Pancreas (tissue), 10 donors: ENCODE measurements around the gene SIX4. TPM values are rescaled to one million over a fixed set of nuclear protein-coding genes. Genes with fewer than 3 reads are reported as not detected.

Experiments used
- ATAC-seq, 4 donors: fragments of 200-7000 bp; cut with Tn5 transposase; one replicate each; pipeline versions ENCODE4 v1.8.0 to v1.9.1; 2020; ENCODE audit warnings: mild to moderate bottlenecking in 4 of 4, moderate library complexity in 4 of 4
- DNase-seq, 6 donors: peaks; one replicate each; pipeline ENCODE4 v3.0.0-alpha.2; 2020
- FAIRE-seq: peaks from 2 replicates; lab custom pipeline; 2012; peaks lifted over from hg19 to GRCh38; lab: Jason Lieb, UNC
- H3K27ac ChIP-seq, 4 donors: fragments of 200-600 bp; sonication (generic); 1 replicate in 3 of 4; 2 replicates in 1 of 4; pipeline versions ENCODE4 v1.5.0 to v1.8.0; 2020
- H3K27me3 ChIP-seq, 4 donors: fragments of 200-600 bp; one replicate each; pipeline ENCODE4 v1.8.0; 2021
- H3K36me3 ChIP-seq, 3 donors: fragments of 200-600 bp; sonication (generic) in 1 of 3; one replicate each; pipeline versions ENCODE4 v1.5.0 to v1.8.0; 2020 to 2021
- H3K4me1 ChIP-seq, 3 donors: fragments of 200-600 bp; one replicate each; pipeline ENCODE4 v1.8.0; 2021
- H3K4me3 ChIP-seq, 4 donors: fragments of 200-600 bp; sonication (generic) in 2 of 4; one replicate each; pipeline versions ENCODE4 v1.5.0 to v1.8.0; 2020 to 2021
- H3K9me3 ChIP-seq, 4 donors: fragments of 200-600 bp; one replicate each; pipeline ENCODE4 v1.8.0; 2021
- WGBS, 2 donors: extraction: QIAGEN DNeasy Blood & Tissue Kit; methylation state at CpG; one replicate each; pipeline ENCODE4 v1.1.7; 2013; 5-methylcytosine and 5-hydroxymethylcytosine counted together
- intact Hi-C, 3 donors: fragments of 100-400 bp; cut with DNase I; formaldehyde crosslinking; loops; one replicate each; pipeline versions ENCODE4 v1.11.1 to v1.14.2; 2022
- polyA plus RNA-seq, 2 donors: library from polyadenylated mRNA; stranded (reverse); fragments of 200-250 nt; gene quantifications; one replicate each; pipeline ENCODE4 v1.2.3, GENCODE V29; 2013
- total RNA-seq, 6 donors: library from RNA; stranded (reverse); fragmentation: NEBNext Ultra II Directional in 4 of 6; extraction: Animal tissue kit (Norgen Biotek cat#: 25700) in 4 of 6; gene quantifications; one replicate each; pipeline versions ENCODE4 v1.2.1 to v1.2.4, GENCODE V29; 2021 to 2023
- TF ChIP-seq, protein P1 (sequence below), 4 donors: fragments of 200-600 bp; sonication (generic) in 3 of 4; IDR thresholded peaks; one replicate each; pipeline versions ENCODE4 v1.5.0 to v1.8.0; 2021; ENCODE audit warnings: antibody characterized with exemption in 4 of 4
- donor health status: healthy with polysubstance abuse.
- donor health status: DM: no; HTN: no; CAD: no; lungs with moderate emphysema.
- donor health status: DM: no; HTN: no; CAD: no.
- donor health status: control.
- donor health status: control.
- donor health status: Bipolar disorder and iron deficiency.
- donor health status: DM: yes; HTN: yes; CAD: no.
- donor health status: DM: no; HTN: no; CAD: no.
- donor health status: DM: no; HTN: no; CAD: no.
- donor health status: DM: yes; HTN: yes; CAD: no.

Gene SIX4
- total and polyA plus RNA-seq, 8 donors: 0.33 to 4.1 (median 2.2) TPM

- 81 to 88% methylated on average over 3 of the region's 3 CpGs for WGBS, 2 donors
- FAIRE-seq (no peak), ATAC-seq (no peak), DNase-seq (no peak)
- intact Hi-C loops: no loop called here
- H3K9me3 ChIP-seq: no peaks in the 10 kb centered on the region
- no peak overlapping the region for H3K4me3 ChIP-seq
- no peaks in the 10 kb centered on the region for H3K4me1 ChIP-seq
- TF ChIP-seq, protein P1, sequence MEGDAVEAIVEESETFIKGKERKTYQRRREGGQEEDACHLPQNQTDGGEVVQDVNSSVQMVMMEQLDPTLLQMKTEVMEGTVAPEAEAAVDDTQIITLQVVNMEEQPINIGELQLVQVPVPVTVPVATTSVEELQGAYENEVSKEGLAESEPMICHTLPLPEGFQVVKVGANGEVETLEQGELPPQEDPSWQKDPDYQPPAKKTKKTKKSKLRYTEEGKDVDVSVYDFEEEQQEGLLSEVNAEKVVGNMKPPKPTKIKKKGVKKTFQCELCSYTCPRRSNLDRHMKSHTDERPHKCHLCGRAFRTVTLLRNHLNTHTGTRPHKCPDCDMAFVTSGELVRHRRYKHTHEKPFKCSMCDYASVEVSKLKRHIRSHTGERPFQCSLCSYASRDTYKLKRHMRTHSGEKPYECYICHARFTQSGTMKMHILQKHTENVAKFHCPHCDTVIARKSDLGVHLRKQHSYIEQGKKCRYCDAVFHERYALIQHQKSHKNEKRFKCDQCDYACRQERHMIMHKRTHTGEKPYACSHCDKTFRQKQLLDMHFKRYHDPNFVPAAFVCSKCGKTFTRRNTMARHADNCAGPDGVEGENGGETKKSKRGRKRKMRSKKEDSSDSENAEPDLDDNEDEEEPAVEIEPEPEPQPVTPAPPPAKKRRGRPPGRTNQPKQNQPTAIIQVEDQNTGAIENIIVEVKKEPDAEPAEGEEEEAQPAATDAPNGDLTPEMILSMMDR (IDR thresholded peaks at IDR 0.05): no peak
- no peaks in the 10 kb centered on the region for H3K27me3 ChIP-seq
- H3K27ac ChIP-seq: no peak overlapping the region
- H3K36me3 ChIP-seq: no peaks in the 10 kb centered on the region
Observed at GRCh38 chr14:60700598-60700997, 23.6 kb downstream of the SIX4 start.

GRCh38 chr14:60695327-60695726, 28.8 kb downstream of the SIX4 start:
- FAIRE-seq: no peak
- H3K27me3 ChIP-seq: no peaks in the 10 kb centered on the region
- no peak overlapping the region for H3K27ac ChIP-seq
- WGBS, 2 donors: 72% methylated on average over 4 of the region's 4 CpGs
- DNase-seq: no peak
- no peaks in the 10 kb centered on the region for H3K9me3 ChIP-seq
- ATAC-seq: no peak
- H3K4me1 ChIP-seq: no peaks in the 10 kb centered on the region
- intact Hi-C loops: no loop called here
- TF ChIP-seq, protein P1 (IDR thresholded peaks at IDR 0.05): no peak
- H3K4me3 ChIP-seq: no peak overlapping the region
- H3K36me3 ChIP-seq: no peaks in the 10 kb centered on the region

DNA sequence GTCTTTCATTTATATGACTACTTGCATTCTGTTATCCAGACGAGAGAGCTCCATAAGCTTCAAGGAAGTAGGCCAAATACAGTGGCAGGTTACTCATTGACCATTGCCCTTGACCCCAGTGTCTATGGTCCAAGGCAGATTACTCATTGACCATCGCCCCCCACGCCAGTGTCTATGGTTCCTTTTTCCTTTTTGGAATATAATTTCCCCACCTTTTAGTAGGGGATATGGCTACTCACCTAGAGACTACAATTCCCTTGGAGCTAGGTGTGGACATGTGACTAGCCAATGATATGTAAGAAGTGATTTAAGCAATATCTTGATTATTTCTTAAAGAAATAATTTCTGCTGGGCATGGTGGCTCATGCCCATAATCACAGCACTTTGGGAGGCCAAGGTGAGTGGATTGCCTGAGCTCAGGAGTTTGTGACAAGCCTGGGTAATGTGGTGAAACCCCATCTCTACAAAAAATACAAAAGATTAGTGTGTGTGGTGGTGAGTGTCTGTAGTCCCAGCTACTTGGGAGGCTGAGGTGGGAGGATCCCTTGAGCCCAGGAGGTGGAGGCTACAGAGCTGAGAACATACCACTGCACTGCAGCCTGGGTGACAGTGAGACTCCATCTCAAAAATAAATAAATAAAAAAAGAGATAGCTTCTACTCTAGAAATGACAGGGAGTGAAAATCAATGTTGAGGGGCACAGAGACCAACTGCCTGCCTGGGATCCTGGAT, 32.6 kb downstream of the SIX4 start:
- Histone ChIP-seq H3K4me3 (no peak overlapping the region), H3K9me3 (no peaks in the 10 kb centered on the region), H3K4me1 (no peaks in the 10 kb centered on the region), H3K36me3 (no peaks in the 10 kb centered on the region), H3K27me3 (no peaks in the 10 kb centered on the region), H3K27ac (no peak overlapping the region)
- no peak for ATAC-seq
- TF ChIP-seq, protein P1 (IDR thresholded peaks at IDR 0.05): no peak
- WGBS, 2 donors: 59 to 63% methylated on average over 3 of the region's 3 CpGs
- intact Hi-C loops: no loop called here
- FAIRE-seq: no peak
- no peak for DNase-seq

GRCh38 chr14:60686865-60687264, 37.3 kb downstream of the SIX4 start:
- ATAC-seq (peak in 2 of 4 donors; percentile 56 to 81), FAIRE-seq (no peak), DNase-seq (no peak)
- Histone ChIP-seq H3K4me3 (no peak overlapping the region), H3K9me3 (no peaks in the 10 kb centered on the region), H3K36me3 (no peaks in the 10 kb centered on the region), H3K27me3 (no peaks in the 10 kb centered on the region), H3K4me1 (no peaks in the 10 kb centered on the region), H3K27ac (no peak overlapping the region)
- TF ChIP-seq, protein P1 (IDR thresholded peaks at IDR 0.05): no peak
- intact Hi-C loops: no loop called here

DNA sequence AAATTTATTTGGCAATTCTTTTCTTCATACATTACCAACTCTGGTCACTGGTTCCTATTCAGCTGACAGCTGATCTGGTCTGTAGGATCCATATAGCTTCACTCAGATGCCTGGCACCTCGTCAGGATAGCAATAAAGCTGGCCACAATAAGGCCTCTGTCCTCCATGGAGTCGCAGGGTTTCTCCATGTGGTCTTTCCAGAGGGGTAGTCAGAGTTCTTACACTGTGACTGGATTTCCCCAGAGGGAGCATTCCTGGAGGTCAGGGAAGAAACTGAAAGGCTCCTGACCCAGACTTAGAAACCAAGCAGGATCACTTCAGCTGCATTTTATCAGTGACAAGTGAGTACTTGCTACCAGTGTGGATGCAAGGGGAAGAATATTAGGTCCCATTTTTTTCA, 39.9 kb downstream of the SIX4 start:
- H3K27me3 ChIP-seq: no peaks in the 10 kb centered on the region
- no peak for ATAC-seq
- TF ChIP-seq, protein P1 (IDR thresholded peaks at IDR 0.05): no peak

More for the DNA sequence above, 39.9 kb downstream of the SIX4 start:
- 67 to 74% methylated on average over 2 of the region's 2 CpGs for WGBS, 2 donors
- Histone ChIP-seq H3K9me3 (no peaks in the 10 kb centered on the region), H3K27ac (no peak overlapping the region), H3K36me3 (no peaks in the 10 kb centered on the region), H3K4me3 (no peak overlapping the region), H3K4me1 (no peaks in the 10 kb centered on the region)
- DNase-seq: no peak
- intact Hi-C loops: no loop called here
- FAIRE-seq: no peak
